Measurements from ENCODE around the gene CSF1.

Gene CSF1

DNA sequence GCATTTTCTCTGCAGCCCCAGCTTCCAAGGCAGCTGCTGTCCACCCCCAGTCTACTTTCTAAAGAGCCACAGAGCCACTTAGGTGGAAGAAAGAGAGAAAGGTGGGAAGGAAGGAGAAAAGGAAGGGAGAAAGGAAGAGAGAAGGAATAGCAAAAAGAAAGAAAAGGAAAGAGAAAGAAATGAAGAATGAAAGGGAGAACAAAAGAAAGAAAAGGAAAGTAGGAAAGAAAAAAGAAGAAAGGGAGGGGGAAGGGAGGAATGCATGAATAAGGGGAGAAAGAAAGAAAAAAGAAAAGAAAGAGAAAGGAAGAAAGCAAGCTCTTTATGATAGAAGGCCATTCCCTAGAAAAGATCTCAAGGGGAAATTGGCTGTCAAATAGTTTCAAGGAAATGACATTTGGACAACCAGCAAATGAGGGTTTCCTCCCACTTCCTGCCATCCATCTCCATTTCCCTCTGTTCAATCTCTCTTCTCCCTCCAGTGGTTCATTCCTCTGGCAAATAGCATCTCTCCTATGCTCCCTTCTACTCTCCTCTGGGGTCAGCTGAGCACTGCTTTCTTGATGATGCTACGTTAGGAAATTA is 3.4 kb upstream of the CSF1 start:
- DNase-seq (ENCODE audit: low spot score): no peak
- Histone ChIP-seq H3K9ac (ENCODE audit: low read depth, low read length, poor library complexity) (no peak overlapping the region), H2BK15ac (ENCODE audit: low read length) (no peak overlapping the region), H3K4me2 (ENCODE audit: insufficient read depth, low read length, poor library complexity, severe bottlenecking) (no peak overlapping the region), H3K27ac (replicated peaks; ENCODE audit: low read length) (no peak overlapping the region), H4K8ac (ENCODE audit: low read depth, low read length) (no peak overlapping the region), H3K23ac (ENCODE audit: low read depth, low read length, poor library complexity) (no peak overlapping the region), H3K9me3 (replicated peaks in 1 of 2; ENCODE audit: control insufficient read depth in 2 of 2, insufficient read depth in 1 of 2, low read depth in 1 of 2, low read length in 2 of 2) (no peaks in the 10 kb centered on the region), H3K14ac (ENCODE audit: low read length) (no peak overlapping the region), H3K4ac (ENCODE audit: low read length) (no peak overlapping the region), H3K27me3 (ENCODE audit: control insufficient read depth in 3 of 3, insufficient read depth in 3 of 3, low read depth in 1 of 3, low read length in 3 of 3) (peaks cover 0 to 21% (median 5%) of the 10 kb centered on the region in 3 experiments), H2BK5ac (ENCODE audit: low read length) (no peak overlapping the region), H3K36me3 (replicated peaks in 1 of 2; ENCODE audit: control insufficient read depth in 2 of 2, insufficient read depth in 2 of 2, low read length in 2 of 2) (no peaks in the 10 kb centered on the region), H2BK12ac (ENCODE audit: low read length) (no peak overlapping the region), H3K79me1 (ENCODE audit: low read depth, low read length) (no peaks in the 10 kb centered on the region), H3K18ac (ENCODE audit: low read length) (no peak overlapping the region), H3K4me3 (ENCODE audit: low read length in 2 of 2) (no peak overlapping the region), H3K4me1 (ENCODE audit: control insufficient read depth in 2 of 2, insufficient read depth in 1 of 2, low read depth in 1 of 2, low read length in 2 of 2) (peaks cover 16% of the 10 kb centered on the region in 2 donors), H4K91ac (ENCODE audit: low read depth, low read length, poor library complexity) (no peak overlapping the region), H2AFZ (ENCODE audit: low read length) (no peak overlapping the region), H2BK120ac (ENCODE audit: low read depth, low read length) (no peak overlapping the region), H2AK5ac (ENCODE audit: low read depth, low read length) (no peak overlapping the region)
- no CpG with 5 or more reads among the region's 1 CpG for WGBS, 2 donors (ENCODE audit: extremely low coverage in 2 of 2, insufficient read length in 2 of 2, insufficient replicate concordance in 1 of 2)

DNA sequence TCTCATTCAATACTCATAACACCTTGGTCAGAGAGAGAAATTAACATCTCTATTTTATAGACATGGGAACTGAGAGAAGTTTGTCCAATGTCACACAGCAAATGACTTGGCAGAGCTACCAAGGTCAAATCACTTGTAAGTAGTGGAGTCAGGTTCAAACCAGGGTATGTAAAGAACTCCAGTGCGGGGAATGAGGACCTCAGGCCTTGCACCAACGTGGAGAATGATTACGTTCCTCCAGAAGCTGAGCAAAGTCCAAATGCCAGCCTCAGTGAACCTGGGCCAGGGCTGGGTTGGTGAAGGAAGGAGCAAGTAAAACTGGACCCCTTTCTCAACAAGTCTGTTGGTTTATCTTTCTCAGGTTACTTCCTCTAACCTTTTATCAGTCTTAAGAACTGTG is 1.8 kb upstream of the CSF1 start:
- Histone ChIP-seq H2BK5ac (ENCODE audit: low read length) (no peak overlapping the region), H3K14ac (ENCODE audit: low read length) (no peak overlapping the region), H3K4me1 (ENCODE audit: control insufficient read depth in 2 of 2, insufficient read depth in 1 of 2, low read depth in 1 of 2, low read length in 2 of 2) (peaks cover 17 to 20% of the 10 kb centered on the region in 2 donors), H3K27ac (replicated peaks; ENCODE audit: low read length) (no peak overlapping the region), H2BK120ac (ENCODE audit: low read depth, low read length) (no peak overlapping the region), H4K8ac (ENCODE audit: low read depth, low read length) (no peak overlapping the region), H3K4ac (ENCODE audit: low read length) (no peak overlapping the region), H3K4me2 (ENCODE audit: insufficient read depth, low read length, poor library complexity, severe bottlenecking) (no peak overlapping the region), H2AK5ac (ENCODE audit: low read depth, low read length) (no peak overlapping the region), H3K9me3 (replicated peaks in 1 of 2; ENCODE audit: control insufficient read depth in 2 of 2, insufficient read depth in 1 of 2, low read depth in 1 of 2, low read length in 2 of 2) (no peaks in the 10 kb centered on the region), H3K4me3 (ENCODE audit: low read length in 2 of 2) (no peak overlapping the region), H3K18ac (ENCODE audit: low read length) (no peak overlapping the region), H3K9ac (ENCODE audit: low read depth, low read length, poor library complexity) (no peak overlapping the region), H4K91ac (ENCODE audit: low read depth, low read length, poor library complexity) (no peak overlapping the region), H3K23ac (ENCODE audit: low read depth, low read length, poor library complexity) (no peak overlapping the region), H3K79me1 (ENCODE audit: low read depth, low read length) (no peaks in the 10 kb centered on the region), H3K36me3 (replicated peaks in 1 of 2; ENCODE audit: control insufficient read depth in 2 of 2, insufficient read depth in 2 of 2, low read length in 2 of 2) (peaks cover 0 to 10% of the 10 kb centered on the region in 2 donors), H2BK15ac (ENCODE audit: low read length) (no peak overlapping the region), H3K27me3 (ENCODE audit: control insufficient read depth in 3 of 3, insufficient read depth in 3 of 3, low read depth in 1 of 3, low read length in 3 of 3) (peaks cover 0 to 21% (median 5%) of the 10 kb centered on the region in 3 experiments), H2BK12ac (ENCODE audit: low read length) (no peak overlapping the region), H2AFZ (ENCODE audit: low read length) (no peak overlapping the region)
- no peak for DNase-seq (ENCODE audit: low spot score)
- no CpG with 5 or more reads among the region's 3 CpGs for WGBS, 2 donors (ENCODE audit: extremely low coverage in 2 of 2, insufficient read length in 2 of 2, insufficient replicate concordance in 1 of 2)

DNA sequence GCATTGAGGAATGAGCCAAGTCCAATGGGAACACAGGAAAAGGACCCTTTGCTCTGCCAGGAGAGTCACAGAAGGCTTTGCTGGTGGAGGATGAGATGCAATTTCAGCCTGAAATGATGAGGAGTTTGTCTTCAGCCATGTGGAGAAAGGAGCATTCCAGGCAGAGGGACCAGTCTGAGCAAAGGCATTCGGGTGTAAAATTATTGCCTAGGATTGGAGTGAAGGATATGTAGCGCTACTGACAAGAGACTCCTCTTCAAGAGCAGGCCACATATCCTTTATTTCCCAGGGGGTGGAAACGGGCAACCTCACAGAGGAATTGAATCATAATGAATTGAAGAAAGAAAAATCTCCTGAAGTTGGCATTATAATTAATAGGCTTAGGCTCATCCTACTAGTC is 1.1 kb upstream of the CSF1 start:
- Histone ChIP-seq H4K91ac (ENCODE audit: low read depth, low read length, poor library complexity) (no peak overlapping the region), H3K18ac (ENCODE audit: low read length) (no peak overlapping the region), H3K9ac (ENCODE audit: low read depth, low read length, poor library complexity) (no peak overlapping the region), H2BK120ac (ENCODE audit: low read depth, low read length) (no peak overlapping the region), H3K4ac (ENCODE audit: low read length) (no peak overlapping the region), H2AK5ac (ENCODE audit: low read depth, low read length) (no peak overlapping the region), H2BK12ac (ENCODE audit: low read length) (no peak overlapping the region), H2AFZ (ENCODE audit: low read length) (peak overlapping the region; percentile 96), H3K27me3 (ENCODE audit: control insufficient read depth in 3 of 3, insufficient read depth in 3 of 3, low read depth in 1 of 3, low read length in 3 of 3) (peaks cover 0 to 21% (median 5%) of the 10 kb centered on the region in 3 experiments), H3K4me3 (ENCODE audit: low read length in 2 of 2) (peak overlapping the region in 1 of 2 donors; percentile 91), H3K36me3 (replicated peaks in 1 of 2; ENCODE audit: control insufficient read depth in 2 of 2, insufficient read depth in 2 of 2, low read length in 2 of 2) (peaks cover 0 to 14% of the 10 kb centered on the region in 2 donors), H3K4me2 (ENCODE audit: insufficient read depth, low read length, poor library complexity, severe bottlenecking) (no peak overlapping the region), H2BK5ac (ENCODE audit: low read length) (no peak overlapping the region), H4K8ac (ENCODE audit: low read depth, low read length) (no peak overlapping the region), H2BK15ac (ENCODE audit: low read length) (no peak overlapping the region), H3K9me3 (replicated peaks in 1 of 2; ENCODE audit: control insufficient read depth in 2 of 2, insufficient read depth in 1 of 2, low read depth in 1 of 2, low read length in 2 of 2) (no peaks in the 10 kb centered on the region), H3K4me1 (ENCODE audit: control insufficient read depth in 2 of 2, insufficient read depth in 1 of 2, low read depth in 1 of 2, low read length in 2 of 2) (peaks cover 17 to 20% of the 10 kb centered on the region in 2 donors), H3K14ac (ENCODE audit: low read length) (no peak overlapping the region), H3K79me1 (ENCODE audit: low read depth, low read length) (no peaks in the 10 kb centered on the region), H3K27ac (replicated peaks; ENCODE audit: low read length) (no peak overlapping the region), H3K23ac (ENCODE audit: low read depth, low read length, poor library complexity) (no peak overlapping the region)
- no peak for DNase-seq (ENCODE audit: low spot score)
- no CpG with 5 or more reads among the region's 3 CpGs for WGBS, 2 donors (ENCODE audit: extremely low coverage in 2 of 2, insufficient read length in 2 of 2, insufficient replicate concordance in 1 of 2)

- Histone ChIP-seq H3K9me3 (replicated peaks in 1 of 2; ENCODE audit: control insufficient read depth in 2 of 2, insufficient read depth in 1 of 2, low read depth in 1 of 2, low read length in 2 of 2) (no peaks in the 10 kb centered on the region), H2AK5ac (ENCODE audit: low read depth, low read length) (peak overlapping the region; percentile 85), H3K4me1 (ENCODE audit: control insufficient read depth in 2 of 2, insufficient read depth in 1 of 2, low read depth in 1 of 2, low read length in 2 of 2) (peaks cover 17 to 20% of the 10 kb centered on the region in 2 donors), H3K23ac (ENCODE audit: low read depth, low read length, poor library complexity) (peak overlapping the region; percentile 58), H3K36me3 (replicated peaks in 1 of 2; ENCODE audit: control insufficient read depth in 2 of 2, insufficient read depth in 2 of 2, low read length in 2 of 2) (peaks cover 0 to 25% of the 10 kb centered on the region in 2 donors), H3K4me3 (ENCODE audit: low read length in 2 of 2) (peak overlapping the region; percentile 86 to 91), H2BK15ac (ENCODE audit: low read length) (peak overlapping the region; percentile 88), H3K4ac (ENCODE audit: low read length) (peak overlapping the region; percentile 13), H3K27ac (replicated peaks; ENCODE audit: low read length) (no peak overlapping the region), H2BK120ac (ENCODE audit: low read depth, low read length) (no peak overlapping the region), H3K79me1 (ENCODE audit: low read depth, low read length) (peaks cover 3% of the 10 kb centered on the region), H2BK5ac (ENCODE audit: low read length) (peak overlapping the region; percentile 19), H2BK12ac (ENCODE audit: low read length) (peak overlapping the region; percentile 61), H3K9ac (ENCODE audit: low read depth, low read length, poor library complexity) (peak overlapping the region; percentile 95), H4K8ac (ENCODE audit: low read depth, low read length) (no peak overlapping the region), H2AFZ (ENCODE audit: low read length) (peak overlapping the region; percentile 96), H3K4me2 (ENCODE audit: insufficient read depth, low read length, poor library complexity, severe bottlenecking) (peak overlapping the region; percentile 82), H3K18ac (ENCODE audit: low read length) (peak overlapping the region; percentile 90), H3K27me3 (ENCODE audit: control insufficient read depth in 3 of 3, insufficient read depth in 3 of 3, low read depth in 1 of 3, low read length in 3 of 3) (peaks cover 0 to 21% (median 5%) of the 10 kb centered on the region in 3 experiments), H3K14ac (ENCODE audit: low read length) (peak overlapping the region; percentile 95), H4K91ac (ENCODE audit: low read depth, low read length, poor library complexity) (no peak overlapping the region)
- no CpG with 5 or more reads among the region's 70 CpGs for WGBS, 2 donors (ENCODE audit: extremely low coverage in 2 of 2, insufficient read length in 2 of 2, insufficient replicate concordance in 1 of 2)
- peak; percentile 24 for DNase-seq (ENCODE audit: low spot score)
These were observed 532 bp downstream of the CSF1 start for GRCh38 chr1:109910963-109911798.

Measured in neuronal stem cell (in vitro differentiated cells).